GM06990 (cell line): ENCODE results near the gene OSCAR.

Source experiments
- DNase-seq: peaks from one replicate; pipeline ENCODE4 v3.0.0-alpha.2; 2011; ENCODE audit not compliant: insufficient read length; ENCODE audit errors: extremely low read depth
- H3K27me3 ChIP-seq: replicated peaks from 2 replicates; pipeline ENCODE4 v1.6.0; 2011; ENCODE audit warnings: low read length; ENCODE audit not compliant: control insufficient read depth, insufficient read depth
- H3K36me3 ChIP-seq: 2 replicates; pipeline ENCODE4 v1.5.1; 2011; ENCODE audit warnings: low read length; ENCODE audit not compliant: control insufficient read depth, insufficient read depth
- H3K4me3 ChIP-seq: replicated peaks from 2 replicates; pipeline ENCODE4 v1.5.1; 2011; ENCODE audit warnings: low read depth, mild to moderate bottlenecking, control low read depth, low read length
- CTCF ChIP-seq: IDR thresholded peaks from 2 replicates; pipeline ENCODE4 v1.5.1; 2011; ENCODE audit warnings: low read length, control low read depth, mild to moderate bottlenecking, inconsistent platforms; ENCODE audit not compliant: insufficient read depth, poor library complexity, severe bottlenecking

OSCAR gene

GRCh38 chr19:54128441-54128725, 27.8 kb upstream of the OSCAR start:
- H3K27me3 ChIP-seq: no peaks in the 10 kb centered on the region
- no peak overlapping the region for H3K4me3 ChIP-seq
- H3K36me3 ChIP-seq: peaks cover 39% of the 10 kb centered on the region
- no peak for TF ChIP-seq CTCF
- no peak for DNase-seq

GRCh38 chr19:54127688-54128440, 27.3 kb upstream of the OSCAR start:
- no peak for TF ChIP-seq CTCF
- no peak for DNase-seq
- Histone ChIP-seq H3K36me3 (peaks cover 43% of the 10 kb centered on the region), H3K27me3 (no peaks in the 10 kb centered on the region), H3K4me3 (no peak overlapping the region)

- Histone ChIP-seq H3K4me3 (no peak overlapping the region), H3K27me3 (no peaks in the 10 kb centered on the region), H3K36me3 (peaks cover 41% of the 10 kb centered on the region)
- no peak for TF ChIP-seq CTCF
- DNase-seq: no peak
These were observed 25.1 kb upstream of the OSCAR start for GRCh38 chr19:54125713-54126112.

- DNase-seq: no peak
- no peak overlapping the region for H3K4me3 ChIP-seq
- TF ChIP-seq CTCF: no peak
- no peaks in the 10 kb centered on the region for H3K27me3 ChIP-seq
- peaks cover 43% of the 10 kb centered on the region for H3K36me3 ChIP-seq
These were observed 23.8 kb upstream of the OSCAR start for GRCh38 chr19:54124393-54124792.

GRCh38 chr19:54123682-54124081, 23.1 kb upstream of the OSCAR start:
- Histone ChIP-seq H3K36me3 (peaks cover 37% of the 10 kb centered on the region), H3K4me3 (no peak overlapping the region), H3K27me3 (no peaks in the 10 kb centered on the region)
- no peak for TF ChIP-seq CTCF
- no peak for DNase-seq

DNA sequence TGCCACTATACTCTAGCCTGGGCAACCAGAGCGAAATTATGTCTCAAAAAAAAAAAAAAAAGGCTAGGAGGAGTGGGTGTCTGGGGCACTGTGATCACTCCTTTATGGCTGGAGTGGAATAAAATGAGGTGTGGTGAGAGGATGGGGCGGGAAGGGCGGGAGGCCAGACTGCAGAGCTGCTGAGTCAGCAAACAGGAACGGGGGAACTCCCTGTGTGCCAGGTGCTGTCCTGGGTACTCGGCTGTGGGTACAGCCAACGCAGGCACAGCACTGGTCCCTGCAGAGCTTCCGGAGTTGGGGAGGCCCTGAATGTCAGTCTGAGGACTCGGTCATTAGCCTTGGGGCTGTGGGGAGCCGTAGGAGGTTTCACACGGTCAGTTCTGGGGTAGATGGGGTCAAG, 20.7 kb upstream of the OSCAR start:
- Histone ChIP-seq H3K27me3 (no peaks in the 10 kb centered on the region), H3K4me3 (no peak overlapping the region), H3K36me3 (peaks cover 37% of the 10 kb centered on the region)
- no peak for DNase-seq
- no peak for TF ChIP-seq CTCF
